ENCODE data around the gene SNX9. TPM values are rescaled to one million over a fixed set of nuclear protein-coding genes. Genes with fewer than 3 reads are reported as not detected.

SNX9 gene
- 26.7 and 38.0 TPM in 2 replicates for total RNA-seq

DNA sequence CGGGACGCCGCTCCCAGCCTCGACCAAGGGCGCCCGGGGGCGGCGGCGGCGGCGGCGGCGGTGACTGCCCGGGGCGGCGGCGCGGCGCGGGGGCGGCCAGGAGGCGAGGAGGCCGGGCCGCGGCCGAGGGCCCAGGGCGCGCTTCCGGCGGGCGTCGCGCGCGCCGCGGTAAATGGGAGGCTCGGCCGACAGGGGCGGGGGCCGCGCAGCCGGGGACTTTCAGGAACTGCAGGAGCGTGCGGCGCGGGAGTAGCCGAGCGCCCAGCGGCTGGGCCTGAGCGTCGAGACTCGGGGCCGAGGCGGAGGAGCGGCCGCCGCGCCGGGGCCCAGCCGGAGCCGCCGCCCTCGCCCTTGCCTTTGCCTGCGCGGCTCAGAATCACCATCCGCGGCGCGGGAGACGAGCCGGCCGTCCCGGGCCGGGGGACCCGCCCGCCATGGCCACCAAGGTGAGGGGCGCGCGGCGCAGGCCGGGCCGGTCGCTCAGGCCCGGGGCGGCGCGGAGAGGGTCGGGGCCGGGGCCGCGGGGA, at the start of gene SNX9:
Gene SNX9, plus strand, starts transcription at position 246 of the 527 bp plus-strand sequence. Its CDS starts 189 bp downstream, at position 435.

DNA sequence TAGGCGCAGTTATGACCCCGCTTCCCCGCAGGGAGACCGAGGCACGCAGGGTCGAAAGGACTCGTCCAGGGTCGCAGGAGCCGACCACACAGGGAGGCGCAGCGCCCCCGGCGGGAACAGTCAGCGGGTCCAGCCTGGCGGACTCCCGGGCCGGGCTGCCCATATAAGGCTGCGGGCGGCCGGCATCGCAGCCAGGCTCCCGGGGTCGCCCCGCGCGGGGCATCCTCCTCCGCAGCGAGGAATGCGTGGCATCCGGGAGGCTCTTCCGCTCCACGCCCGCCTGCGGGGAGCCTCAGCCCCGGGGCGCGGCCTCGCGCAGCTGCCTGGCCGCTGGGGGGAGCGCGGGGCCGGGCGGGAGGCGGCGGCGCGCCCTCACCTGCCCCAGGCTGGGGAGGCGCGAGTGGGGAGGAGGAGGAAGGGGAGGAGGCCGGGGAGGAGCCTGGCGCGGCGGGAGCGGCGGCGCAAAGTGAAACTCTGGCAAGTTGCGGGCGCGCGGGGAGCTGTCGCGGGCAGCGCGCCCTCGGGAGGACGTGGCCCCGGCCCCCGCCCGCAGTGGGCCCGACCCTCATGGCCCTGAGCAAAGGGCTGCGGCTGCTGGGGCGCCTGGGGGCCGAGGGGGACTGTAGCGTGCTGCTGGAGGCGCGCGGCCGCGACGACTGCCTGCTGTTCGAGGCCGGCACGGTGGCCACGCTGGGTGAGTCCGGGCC, 158.5 kb downstream of the SNX9 start, which contains the start of gene SYNJ2:
Gene SYNJ2, plus strand, starts transcription at position 469 of the 707 bp plus-strand sequence. Its CDS starts 99 bp downstream, at position 568.

Other genes starting within 250 kb of the SNX9 start
- 16.9 and 42.5 TPM in 2 replicates for gene SYNJ2, start 158.6 kb downstream of the SNX9 start, total RNA-seq